Mucosa of stomach (tissue), 1 donor: Measurements from ENCODE around the gene MAPKAP1.

Experiments used
- H3K27me3 ChIP-seq: one replicate; pipeline ENCODE4 v1.7.0; 2013; ENCODE audit warnings: mild to moderate bottlenecking, low read length; ENCODE audit not compliant: control insufficient read depth, insufficient read depth
- H3K36me3 ChIP-seq: one replicate; pipeline ENCODE4 v1.7.0; 2013; ENCODE audit warnings: low read length; ENCODE audit not compliant: control insufficient read depth, insufficient read depth
- H3K4me1 ChIP-seq: one replicate; pipeline ENCODE4 v1.7.0; 2013; ENCODE audit warnings: mild to moderate bottlenecking, low read length; ENCODE audit not compliant: control insufficient read depth, insufficient read depth
- H3K4me3 ChIP-seq: one replicate; pipeline ENCODE4 v1.7.0; 2013; ENCODE audit warnings: low read length
- H3K9ac ChIP-seq: one replicate; pipeline ENCODE4 v1.7.0; 2013; ENCODE audit warnings: mild to moderate bottlenecking, low read length, moderate library complexity
- H3K9me3 ChIP-seq: one replicate; pipeline ENCODE4 v1.7.0; 2013; ENCODE audit warnings: mild to moderate bottlenecking, low read length, moderate library complexity; ENCODE audit not compliant: control insufficient read depth
- donor health status: Pancreatic carcinoma.

The MAPKAP1 gene

GRCh38 chr9:125561509-125562148 lies 145.4 kb downstream of the MAPKAP1 start:
- H3K4me1 ChIP-seq: no peaks in the 10 kb centered on the region
- H3K9ac ChIP-seq: no peak overlapping the region
- no peak overlapping the region for H3K4me3 ChIP-seq
- no peaks in the 10 kb centered on the region for H3K27me3 ChIP-seq
- no peaks in the 10 kb centered on the region for H3K36me3 ChIP-seq
- H3K9me3 ChIP-seq: no peaks in the 10 kb centered on the region

GRCh38 chr9:125559894-125560293 lies 147.1 kb downstream of the MAPKAP1 start:
- Histone ChIP-seq H3K36me3 (no peaks in the 10 kb centered on the region), H3K9ac (no peak overlapping the region), H3K4me1 (no peaks in the 10 kb centered on the region), H3K4me3 (no peak overlapping the region), H3K27me3 (no peaks in the 10 kb centered on the region), H3K9me3 (no peaks in the 10 kb centered on the region)

GRCh38 chr9:125559194-125559593 lies 147.8 kb downstream of the MAPKAP1 start:
- Histone ChIP-seq H3K4me3 (no peak overlapping the region), H3K4me1 (no peaks in the 10 kb centered on the region), H3K27me3 (no peaks in the 10 kb centered on the region), H3K36me3 (no peaks in the 10 kb centered on the region), H3K9me3 (no peaks in the 10 kb centered on the region), H3K9ac (no peak overlapping the region)

- Histone ChIP-seq H3K27me3 (no peaks in the 10 kb centered on the region), H3K36me3 (no peaks in the 10 kb centered on the region), H3K4me3 (no peak overlapping the region), H3K9me3 (no peaks in the 10 kb centered on the region), H3K9ac (no peak overlapping the region), H3K4me1 (no peaks in the 10 kb centered on the region)
These were observed 148.4 kb downstream of the MAPKAP1 start for GRCh38 chr9:125558453-125559092.

- Histone ChIP-seq H3K4me3 (no peak overlapping the region), H3K9me3 (no peaks in the 10 kb centered on the region), H3K9ac (no peak overlapping the region), H3K27me3 (no peaks in the 10 kb centered on the region), H3K36me3 (no peaks in the 10 kb centered on the region), H3K4me1 (no peaks in the 10 kb centered on the region)
These were observed 150.8 kb downstream of the MAPKAP1 start for GRCh38 chr9:125556046-125556721.

- H3K36me3 ChIP-seq: no peaks in the 10 kb centered on the region
- no peaks in the 10 kb centered on the region for H3K9me3 ChIP-seq
- no peaks in the 10 kb centered on the region for H3K27me3 ChIP-seq
- H3K4me3 ChIP-seq: no peak overlapping the region
- no peak overlapping the region for H3K9ac ChIP-seq
- peaks cover 4% of the 10 kb centered on the region for H3K4me1 ChIP-seq
These were observed 152.3 kb downstream of the MAPKAP1 start for GRCh38 chr9:125554726-125555125.

GRCh38 chr9:125551781-125552180 lies 155.2 kb downstream of the MAPKAP1 start:
- no peak overlapping the region for H3K4me3 ChIP-seq
- peaks cover 11% of the 10 kb centered on the region for H3K4me1 ChIP-seq
- H3K9ac ChIP-seq: no peak overlapping the region
- no peaks in the 10 kb centered on the region for H3K9me3 ChIP-seq
- H3K27me3 ChIP-seq: no peaks in the 10 kb centered on the region
- H3K36me3 ChIP-seq: no peaks in the 10 kb centered on the region

- Histone ChIP-seq H3K4me1 (peaks cover 11% of the 10 kb centered on the region), H3K9ac (no peak overlapping the region), H3K4me3 (no peak overlapping the region), H3K27me3 (no peaks in the 10 kb centered on the region), H3K9me3 (no peaks in the 10 kb centered on the region), H3K36me3 (no peaks in the 10 kb centered on the region)
These were observed 156.8 kb downstream of the MAPKAP1 start for GRCh38 chr9:125549891-125550885.

- H3K4me1 ChIP-seq: peaks cover 11% of the 10 kb centered on the region
- H3K27me3 ChIP-seq: no peaks in the 10 kb centered on the region
- H3K9ac ChIP-seq: no peak overlapping the region
- no peaks in the 10 kb centered on the region for H3K9me3 ChIP-seq
- no peaks in the 10 kb centered on the region for H3K36me3 ChIP-seq
- H3K4me3 ChIP-seq: no peak overlapping the region
These were observed 157.5 kb downstream of the MAPKAP1 start for GRCh38 chr9:125549465-125549871.

- Histone ChIP-seq H3K9ac (no peak overlapping the region), H3K4me1 (peaks cover 11% of the 10 kb centered on the region), H3K9me3 (no peaks in the 10 kb centered on the region), H3K27me3 (no peaks in the 10 kb centered on the region), H3K36me3 (no peaks in the 10 kb centered on the region), H3K4me3 (no peak overlapping the region)
These were observed 158.0 kb downstream of the MAPKAP1 start for GRCh38 chr9:125549039-125549438.

- peaks cover 11% of the 10 kb centered on the region for H3K4me1 ChIP-seq
These were observed 158.9 kb downstream of the MAPKAP1 start for GRCh38 chr9:125548141-125548540.

More at GRCh38 chr9:125548141-125548540, 158.9 kb downstream of the MAPKAP1 start:
- H3K4me3 ChIP-seq: no peak overlapping the region
- H3K36me3 ChIP-seq: no peaks in the 10 kb centered on the region
- H3K27me3 ChIP-seq: no peaks in the 10 kb centered on the region
- no peak overlapping the region for H3K9ac ChIP-seq
- H3K9me3 ChIP-seq: no peaks in the 10 kb centered on the region
